OCI-LY3 (cell line): ENCODE measurements around the gene SEMA6A.

Experiments used
- CTCF ChIP-seq: fragments of 200-600, 300-600 bp; sonication (generic); IDR thresholded peaks from 2 replicates; pipeline ENCODE4 v1.5.1; 2014; ENCODE audit warnings: antibody characterized with exemption, low read length, low read depth
- EZH2phosphoT487 ChIP-seq: fragments of 200-600 bp; shearing (Covaris generic); IDR thresholded peaks from 2 replicates; pipeline ENCODE4 v1.6.1; 2018; ENCODE audit warnings: antibody characterized with exemption, mixed run types, low read depth

- TF ChIP-seq CTCF (no peak), EZH2phosphoT487 (no peak)
These were observed 4.6 kb downstream of the SEMA6A start for GRCh38 chr5:116569999-116570398.
